HT1080 (cell line): ENCODE results near the gene DUSP28. TPM values are rescaled to one million over a fixed set of nuclear protein-coding genes. Genes with fewer than 3 reads are reported as not detected.

Source experiments
- DNase-seq: peaks from one replicate; pipeline ENCODE4 v3.0.0-alpha.2; 2015; ENCODE audit warnings: low read depth
- total RNA-seq: library from RNA; depleted of rRNA; stranded (reverse); fragments of >200 nt; shearing (Covaris generic); gene quantifications from 2 replicates; pipeline ENCODE4 v1.2.3, GENCODE V29; 2014; rRNA removed

Gene DUSP28
- total RNA-seq, 1 experiment from 2014 or later, result 3.6 TPM

DNA sequence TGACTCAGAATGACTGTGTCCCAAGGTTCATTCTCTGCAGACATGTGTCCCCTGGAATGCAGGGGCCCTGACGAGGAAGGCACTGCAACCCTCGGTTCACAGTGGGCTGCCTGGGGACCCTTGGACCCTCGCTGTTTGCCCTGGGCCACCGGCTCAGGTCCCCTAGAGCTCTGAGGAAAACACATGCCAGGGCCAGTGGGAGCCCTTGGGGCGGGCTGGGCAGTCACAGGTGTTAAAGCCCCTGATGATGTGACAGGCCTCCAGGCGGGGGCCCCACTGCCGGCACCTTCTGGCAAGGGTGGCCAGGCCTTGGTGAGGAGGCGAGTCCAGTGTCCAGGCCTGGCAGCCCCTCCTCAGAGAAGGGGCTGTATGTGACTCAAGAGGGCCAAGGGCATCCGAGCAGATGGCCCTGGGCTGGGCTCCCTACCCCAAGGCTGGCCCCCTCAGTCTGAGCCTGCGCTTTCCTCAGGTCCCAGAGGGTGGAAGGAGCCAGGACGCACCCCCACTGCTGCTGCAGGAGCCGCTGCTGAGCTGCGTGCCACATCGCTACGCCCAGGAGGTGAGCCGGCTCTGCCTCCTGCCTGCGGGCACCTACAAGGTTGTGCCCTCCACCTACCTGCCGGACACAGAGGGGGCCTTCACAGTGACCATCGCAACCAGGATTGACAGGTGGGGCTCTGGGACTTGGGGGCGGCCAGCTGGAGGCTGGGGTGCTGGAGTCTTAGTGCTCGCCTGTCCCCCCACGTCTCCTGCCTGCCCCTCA, 37.4 kb downstream of the DUSP28 start:
- no peak for DNase-seq

DNA sequence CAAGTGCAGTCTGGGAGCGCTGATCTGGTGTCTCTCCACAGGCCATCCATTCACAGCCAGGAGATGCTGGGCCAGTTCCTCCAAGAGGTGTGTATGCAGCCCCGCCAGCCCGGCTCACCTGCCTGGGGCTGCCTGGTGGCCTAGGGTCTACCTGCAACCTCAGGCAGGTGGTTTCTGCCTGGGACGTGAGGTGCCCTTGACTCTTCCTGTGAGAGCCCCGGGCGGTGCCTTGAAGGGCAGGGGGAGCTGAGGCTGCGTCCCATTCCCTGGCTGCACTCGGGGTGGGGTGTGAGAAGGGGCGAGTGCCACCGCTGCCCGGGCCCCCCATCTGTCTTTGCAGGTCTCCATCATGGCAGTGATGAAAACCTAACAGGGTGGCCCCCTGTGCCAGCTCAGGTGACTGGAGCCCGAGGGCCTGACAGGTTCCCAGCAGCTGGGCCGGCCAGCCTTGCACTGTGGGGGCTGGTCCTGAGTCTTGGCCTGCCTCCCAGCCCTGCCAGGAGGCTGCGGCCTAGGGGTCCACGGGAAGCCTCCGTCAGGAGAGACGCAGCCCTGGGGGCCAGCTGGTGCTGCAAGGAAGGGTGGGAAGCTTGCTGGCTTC, 38.3 kb downstream of the DUSP28 start:
- no peak for DNase-seq

DNA sequence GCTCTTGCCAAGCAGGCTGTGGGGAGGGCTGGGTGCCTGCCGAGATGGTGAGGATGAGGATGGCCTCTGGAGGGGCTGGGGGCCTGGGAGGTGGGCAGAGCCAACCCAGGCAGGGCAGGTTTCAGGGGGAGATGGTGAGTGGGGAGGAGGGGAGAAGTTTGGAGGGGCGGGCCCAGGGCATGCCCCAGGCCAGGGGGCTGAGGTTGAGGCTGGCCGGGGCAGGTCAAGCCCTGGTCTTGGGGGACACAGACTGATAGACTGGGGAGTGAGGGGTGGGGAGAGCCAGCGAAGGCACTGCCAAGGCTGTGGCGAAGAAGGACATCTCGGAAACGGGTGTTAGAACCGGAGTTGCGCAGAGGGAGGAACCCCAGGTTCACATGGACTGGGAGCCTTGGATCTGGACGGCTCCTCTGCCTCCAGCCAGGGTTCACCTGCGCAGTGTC, 39.0 kb downstream of the DUSP28 start:
- no peak for DNase-seq

DNA sequence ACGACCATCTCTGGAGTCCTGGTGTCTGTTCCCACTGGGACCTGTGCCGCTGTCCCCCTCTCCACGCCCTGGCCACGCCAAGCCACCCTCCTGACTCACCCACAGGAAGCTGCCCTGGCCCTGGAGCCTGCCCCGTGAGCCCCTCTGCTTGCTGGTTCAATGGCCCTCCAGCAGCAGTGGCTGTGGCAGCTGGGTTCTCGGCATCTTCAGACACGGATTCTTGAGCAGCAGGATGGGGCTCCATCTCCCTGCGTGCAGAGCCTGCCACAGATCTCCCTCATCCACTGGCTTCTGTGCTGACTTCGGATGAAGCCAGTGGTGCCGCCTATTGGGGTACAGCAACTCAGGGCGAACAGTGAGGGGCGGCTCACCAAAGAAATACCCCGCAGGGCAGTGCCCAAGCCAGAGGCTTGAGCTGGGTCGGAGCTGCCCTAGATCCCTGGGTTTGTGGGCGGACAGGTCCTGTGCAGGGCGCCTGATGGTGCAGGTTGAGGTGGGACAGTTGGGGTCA, 40.3 kb downstream of the DUSP28 start:
- DNase-seq, result no peak

DNA sequence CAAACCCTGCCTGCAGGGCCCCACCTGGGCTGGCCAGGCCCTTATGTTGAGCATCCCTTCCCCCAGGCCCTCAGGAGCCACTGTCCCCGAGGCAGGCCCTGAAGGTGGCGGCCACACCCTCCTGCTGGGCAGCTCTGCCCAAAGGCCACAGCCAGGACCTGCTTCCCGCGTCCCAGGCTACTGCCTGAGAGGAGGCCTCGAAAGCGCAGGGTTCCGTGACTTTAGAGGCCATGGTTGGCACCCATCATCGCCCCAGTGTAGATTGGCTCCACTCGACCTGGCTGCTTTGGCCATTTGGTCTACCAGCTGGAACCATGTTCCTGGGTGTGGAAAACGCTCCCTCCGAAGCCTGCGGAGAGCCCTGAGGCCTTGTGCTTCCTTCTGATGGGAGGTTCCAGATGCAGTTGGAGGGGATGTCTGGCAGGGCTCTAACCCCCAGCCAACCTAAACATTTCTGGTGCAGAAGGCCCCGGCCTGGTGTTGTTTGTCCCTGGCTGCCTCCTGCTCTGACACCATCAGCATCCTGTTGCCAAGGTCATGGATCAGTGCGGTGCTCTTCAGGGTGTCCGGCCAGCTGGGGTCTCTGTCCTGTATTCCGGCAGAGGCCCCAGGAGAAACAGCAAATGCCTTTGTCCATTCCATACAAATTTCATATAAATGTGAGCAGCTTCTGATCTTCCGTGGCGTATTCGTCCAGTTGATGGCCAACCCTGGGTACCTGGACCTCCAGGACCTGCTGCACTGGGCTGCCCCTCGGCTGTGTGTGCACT, 41.1 kb downstream of the DUSP28 start:
- DNase-seq, result no peak

DNA sequence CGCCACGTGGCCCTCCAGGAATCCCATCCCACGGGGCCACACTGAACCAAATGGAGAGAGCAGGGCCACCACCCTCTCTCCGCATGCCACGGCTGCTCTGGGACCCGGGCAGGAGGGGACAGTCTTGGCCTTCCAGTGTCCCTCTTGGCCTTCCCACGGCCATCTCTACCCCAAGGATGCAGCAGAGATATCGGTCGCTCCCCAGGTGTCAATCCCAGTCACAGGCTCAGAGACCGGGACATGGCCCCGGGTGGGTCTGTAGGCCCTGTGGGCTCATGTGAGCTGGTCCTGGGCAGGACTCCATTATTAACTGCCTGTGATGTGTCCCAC, 41.6 kb downstream of the DUSP28 start:
- no peak for DNase-seq

DNA sequence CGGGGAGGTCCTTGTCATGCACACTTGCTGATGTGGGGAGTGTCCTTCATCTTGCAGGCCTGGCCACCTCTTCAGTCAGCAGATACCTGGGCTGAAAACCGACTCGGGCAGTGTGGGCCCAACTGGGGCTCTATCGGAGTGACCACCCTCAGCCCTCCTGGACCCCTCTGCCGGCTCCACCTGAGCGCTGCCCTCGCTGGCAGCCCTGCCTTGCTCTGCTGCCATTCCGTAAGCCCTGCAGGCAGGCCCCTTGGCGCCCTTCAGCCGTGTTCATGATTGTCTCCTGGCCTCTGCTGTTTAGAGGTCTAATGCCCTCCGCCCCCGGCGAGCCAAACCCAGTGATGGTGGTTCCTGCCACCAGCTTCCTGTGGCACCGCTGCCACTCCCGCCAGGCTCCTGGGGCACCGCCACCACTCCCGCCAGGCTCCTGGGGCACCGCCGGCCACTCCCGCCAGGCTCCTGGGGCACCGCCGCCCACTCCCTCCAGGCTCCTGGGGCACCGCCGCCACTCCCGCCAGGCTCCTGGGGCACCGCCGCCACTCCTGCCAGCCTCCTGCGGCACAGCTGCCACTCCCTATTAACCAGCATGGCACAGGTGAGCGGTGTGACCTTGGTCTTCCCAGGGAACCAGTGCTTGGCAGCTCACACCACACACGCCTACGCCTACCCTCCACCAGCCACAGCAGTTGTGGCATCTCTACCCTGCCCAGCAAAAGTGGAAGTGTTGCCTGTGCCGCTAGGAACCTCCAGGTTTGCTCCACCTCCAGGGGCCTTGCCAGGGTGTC, 42.3 kb downstream of the DUSP28 start:
- DNase-seq, result no peak

DNA sequence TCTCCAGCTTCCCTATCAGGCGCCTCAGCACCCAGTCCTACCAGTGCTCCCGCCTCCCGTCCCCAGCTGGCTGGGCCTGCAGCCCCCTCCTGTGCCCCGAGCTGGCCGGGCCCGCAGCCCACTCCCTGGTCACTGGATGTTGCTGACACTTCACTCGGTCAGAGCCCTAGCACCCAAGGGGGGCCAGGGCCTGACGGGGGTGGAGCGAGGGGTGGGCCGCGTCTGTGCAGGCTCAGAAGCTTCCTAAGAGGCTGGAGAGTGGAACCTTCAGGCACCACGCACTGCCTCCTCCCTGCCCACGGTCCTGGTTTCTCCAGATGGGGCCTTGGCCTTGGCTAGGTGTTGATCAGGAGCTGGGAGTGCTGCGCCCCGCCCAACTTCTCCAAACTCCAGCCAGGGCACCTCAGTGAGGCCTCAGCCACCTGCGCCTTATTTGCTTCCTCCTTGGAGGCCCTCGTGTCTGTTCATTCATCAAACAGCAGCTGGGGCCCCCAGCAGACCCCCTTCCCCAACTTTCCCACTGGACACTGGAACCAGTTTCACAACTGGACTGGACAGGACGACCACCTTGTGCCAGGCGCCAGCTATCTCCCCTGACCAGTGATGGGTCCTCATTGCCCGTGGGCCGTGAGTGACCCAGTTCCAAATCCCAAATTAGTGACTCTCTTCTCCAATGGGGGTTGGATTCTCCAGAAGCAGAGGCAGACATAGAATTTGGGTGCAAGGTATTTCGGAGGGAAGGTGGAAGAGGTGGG, 43.1 kb downstream of the DUSP28 start:
- DNase-seq, result no peak

DNA sequence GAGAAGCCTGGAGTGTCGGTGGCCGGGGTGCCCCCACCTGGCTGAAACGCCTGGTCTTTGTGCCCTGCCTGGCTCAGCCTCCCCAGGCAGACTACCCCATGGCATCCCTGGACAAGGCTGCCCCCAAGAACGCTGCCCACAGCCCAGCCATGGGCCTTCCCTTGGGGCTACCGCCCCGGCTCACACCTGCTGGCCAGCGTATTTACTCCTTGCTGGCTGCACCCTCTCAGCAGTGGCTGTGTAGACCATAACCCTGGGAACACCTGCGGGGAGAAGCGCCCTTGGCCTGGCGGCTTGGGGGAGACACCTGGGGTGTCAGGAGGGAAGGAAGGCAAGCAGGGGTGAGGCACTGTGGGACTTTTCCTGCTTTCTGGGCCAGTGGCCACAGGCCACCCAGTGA, 43.7 kb downstream of the DUSP28 start:
- no peak for DNase-seq

DNA sequence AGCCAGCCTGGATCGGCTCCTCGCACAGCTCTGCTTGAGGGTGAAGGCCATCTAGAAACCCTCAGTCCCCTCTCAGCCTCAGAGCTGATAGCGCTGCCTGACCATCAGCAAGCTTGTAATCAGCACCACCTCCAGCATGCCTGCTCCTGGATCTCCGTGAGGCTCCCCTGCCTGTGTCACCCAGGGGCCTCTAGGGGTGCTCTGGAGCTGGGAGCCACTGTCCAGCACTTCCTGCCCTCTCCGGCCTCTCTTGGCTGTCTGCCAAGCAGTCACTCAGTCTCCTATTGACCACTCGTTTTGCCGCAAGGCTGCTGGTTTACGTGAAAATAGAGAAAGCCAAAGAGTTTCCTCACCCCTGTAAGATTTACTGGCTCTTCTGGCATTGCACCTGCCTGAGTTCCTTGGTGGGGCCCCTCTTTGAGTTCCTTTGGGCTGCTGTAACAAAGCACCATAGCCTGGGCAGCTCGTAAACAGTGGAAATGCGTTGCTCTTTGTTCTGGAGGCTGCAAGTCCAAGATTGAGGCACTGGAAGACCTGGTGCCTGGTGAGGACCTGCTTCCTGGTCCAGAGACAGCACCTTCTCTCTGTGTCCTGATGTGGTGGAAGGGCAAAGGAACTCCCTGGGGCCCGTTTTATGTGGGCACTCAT, 44.3 kb downstream of the DUSP28 start:
- peak; percentile 32 for DNase-seq

DNA sequence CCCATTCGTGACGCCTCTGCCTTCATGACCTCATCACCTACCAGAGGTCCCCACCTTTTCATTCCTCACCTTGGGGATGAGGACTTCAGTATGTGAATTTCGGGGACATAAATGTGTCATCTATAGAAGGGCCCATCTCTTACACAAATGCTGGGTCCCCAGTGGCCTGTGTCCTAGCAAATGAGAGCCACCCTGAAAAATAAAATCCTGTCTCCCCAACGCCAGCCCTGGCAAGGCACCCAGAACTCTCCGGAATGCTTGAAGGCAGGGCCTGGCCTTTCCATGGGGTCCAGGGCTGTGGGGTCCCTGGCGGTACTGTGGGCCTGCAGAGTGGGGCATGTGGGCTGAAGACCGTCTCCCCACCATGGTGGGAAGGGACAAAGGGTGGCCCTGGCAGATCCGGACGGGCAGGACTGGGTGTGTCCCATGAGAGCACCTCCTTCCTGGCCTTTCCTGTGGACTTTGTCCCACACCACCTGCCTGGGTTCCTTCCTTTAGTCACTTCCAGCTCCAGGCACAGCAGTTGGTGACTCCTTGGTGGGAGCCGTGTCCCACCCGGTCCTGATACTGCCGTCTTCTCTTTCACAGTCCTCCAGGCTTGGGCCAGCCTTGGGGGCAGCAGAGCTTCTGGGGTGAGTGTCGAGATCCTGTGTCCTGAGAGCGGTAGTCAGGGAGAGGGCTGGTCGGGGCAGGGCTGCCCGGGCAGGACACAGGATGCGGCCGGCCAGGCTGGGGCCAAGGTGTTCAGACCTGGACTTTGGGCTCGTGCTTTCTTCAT, 45.0 kb downstream of the DUSP28 start:
- no peak for DNase-seq

DNA sequence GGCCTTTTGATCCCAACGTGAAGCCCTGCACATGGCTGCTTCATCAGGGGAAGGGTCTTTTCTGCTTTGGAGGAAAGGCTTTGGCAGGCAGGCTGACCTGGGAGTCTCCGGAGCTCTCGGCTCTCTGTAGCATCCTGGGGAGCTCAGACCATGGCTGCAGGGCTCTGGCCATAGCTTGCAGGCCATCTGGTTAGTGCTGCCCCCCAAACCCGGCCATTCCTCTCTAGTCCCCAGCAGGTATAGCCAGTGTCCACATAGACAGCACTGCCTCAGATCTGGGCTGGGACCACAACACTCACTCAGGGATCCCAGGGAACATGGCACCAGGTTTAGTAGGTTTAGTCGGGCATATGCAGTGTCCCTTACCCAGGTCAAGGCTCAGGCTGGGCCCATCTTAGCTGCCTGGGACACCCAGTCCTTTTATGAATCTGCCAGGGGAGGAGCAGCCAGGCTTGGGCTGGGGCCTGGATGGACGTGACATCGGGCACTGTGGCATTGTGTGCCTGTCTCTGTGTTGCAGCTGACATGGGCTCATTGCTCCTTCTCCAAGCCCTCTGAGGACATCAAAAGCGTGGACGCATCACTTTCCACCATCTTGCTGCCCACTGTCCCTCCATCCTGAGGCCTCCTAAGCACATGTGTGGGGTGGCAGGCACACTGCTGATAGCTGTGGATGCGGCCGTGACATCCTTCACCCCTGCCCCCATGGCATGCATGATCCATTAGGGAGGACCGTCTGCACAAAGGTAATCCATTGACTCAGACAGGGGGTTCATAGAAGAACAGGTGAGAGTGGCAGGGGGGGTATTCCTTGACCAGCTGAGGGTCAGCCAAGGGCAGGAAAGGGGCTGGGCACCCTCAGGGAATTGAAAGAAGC, 45.9 kb downstream of the DUSP28 start:
- DNase-seq, result no peak

DNA sequence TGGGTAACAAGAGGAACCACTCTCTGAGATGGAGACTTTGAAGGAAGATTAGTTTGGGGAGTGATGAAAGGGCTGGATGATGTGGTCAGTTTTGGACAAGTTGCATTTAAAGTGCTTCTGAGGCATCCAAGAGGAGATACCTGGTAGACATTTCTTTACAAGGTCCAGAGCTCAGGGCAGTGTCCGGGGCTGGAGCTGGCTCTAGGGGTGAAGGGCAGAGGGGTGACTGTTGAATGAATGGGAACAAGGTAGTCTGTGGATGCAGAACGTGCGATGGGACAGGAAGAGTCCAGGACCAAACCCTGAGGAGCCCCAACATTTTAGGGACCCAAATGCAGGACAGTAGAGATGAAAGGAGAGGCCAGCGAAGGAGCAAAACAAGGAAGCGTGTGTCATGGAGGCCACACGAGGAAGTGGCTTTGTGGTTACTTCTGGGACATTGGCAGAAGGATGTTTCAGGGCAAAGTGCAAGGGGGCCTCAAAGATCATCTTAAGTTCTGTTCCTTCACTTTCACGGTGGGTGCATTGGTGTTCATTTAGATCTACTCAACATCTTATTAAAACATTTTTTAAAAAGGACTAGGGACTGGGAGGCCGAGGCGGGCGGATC, 51.5 kb downstream of the DUSP28 start:
- no peak for DNase-seq

Other genes starting within 250 kb of the DUSP28 start
- gene GPC1, start 124.7 kb upstream of the DUSP28 start, total RNA-seq, result 49.0 and 54.4 TPM in 2 replicates
- gene ANKMY1, start 2.4 kb upstream of the DUSP28 start, total RNA-seq, result 5.9 and 6.0 TPM in 2 replicates
- 19.2 and 23.6 TPM in 2 replicates for gene RNPEPL1, start 8.1 kb downstream of the DUSP28 start, total RNA-seq
- 31.2 and 37.9 TPM in 2 replicates for gene CAPN10, start 26.4 kb downstream of the DUSP28 start, total RNA-seq
- gene GPR35, start 65.1 kb downstream of the DUSP28 start, total RNA-seq, result 0.05 TPM in 1 of 2 replicates, not detected in the other
- not detected in 2 replicates for gene AQP12B, start 122.5 kb downstream of the DUSP28 start, total RNA-seq
- gene AQP12A, start 131.5 kb downstream of the DUSP28 start, total RNA-seq, result not detected in 2 replicates